Neural cell (in vitro differentiated cells): ENCODE data around the gene LY6G6D. TPM values are rescaled to one million over a fixed set of nuclear protein-coding genes. Genes with fewer than 3 reads are reported as not detected.

Experiments used
- H2AFZ ChIP-seq: fragments of 200-600, 300-800 bp; sonication (generic), shearing (Covaris generic); 2 replicates; pipeline ENCODE4 v1.6.0; 2014; ENCODE audit warnings: low read depth, mild to moderate bottlenecking, antibody characterized with exemption, low read length, moderate library complexity
- H3F3A ChIP-seq: fragments of 200-600 bp; shearing (Covaris generic); 2 replicates; pipeline ENCODE4 v1.6.1; 2016; ENCODE audit warnings: mild to moderate bottlenecking, moderate library complexity, mixed read lengths, antibody characterized with exemption, low read length; ENCODE audit not compliant: insufficient read depth, poor library complexity, severe bottlenecking
- H3K27ac ChIP-seq: fragments of 200-600, 300-800 bp; sonication (generic), shearing (Covaris generic); 2 replicates; pipeline ENCODE4 v1.5.1; 2014; ENCODE audit warnings: mild to moderate bottlenecking, low read length, moderate library complexity
- H3K27me3 ChIP-seq: fragments of 300-800, 200-600 bp; sonication (generic), shearing (Covaris generic); 2 replicates; pipeline ENCODE4 v1.6.0; 2014; ENCODE audit warnings: mild to moderate bottlenecking, low read depth, low read length, moderate library complexity; ENCODE audit not compliant: insufficient read depth
- H3K36me3 ChIP-seq: fragments of 300-800, 200-600 bp; sonication (generic), shearing (Covaris generic); 2 replicates; pipeline ENCODE4 v1.5.1; 2014; ENCODE audit warnings: mild to moderate bottlenecking, antibody characterized with exemption, low read length, moderate library complexity; ENCODE audit not compliant: insufficient read depth
- H3K4me2 ChIP-seq: fragments of 300-800, 200-600 bp; sonication (generic), shearing (Covaris generic); 2 replicates; pipeline ENCODE4 v1.6.0; 2014; ENCODE audit warnings: mild to moderate bottlenecking, low read length
- H3K4me3 ChIP-seq: fragments of 300-800, 200-600 bp; sonication (generic), shearing (Covaris generic); 2 replicates; pipeline ENCODE4 v1.5.1; 2014; ENCODE audit warnings: mild to moderate bottlenecking, low read length, moderate library complexity
- H3K79me2 ChIP-seq: fragments of 200-600 bp; shearing (Covaris generic); replicated peaks from 2 replicates; pipeline ENCODE4 v1.6.0; 2014; ENCODE audit warnings: mild to moderate bottlenecking, low read length, moderate library complexity; ENCODE audit not compliant: insufficient read depth
- H3K9ac ChIP-seq: fragments of 300-800, 200-600 bp; sonication (generic), shearing (Covaris generic); 2 replicates; pipeline ENCODE4 v1.6.1; 2016; ENCODE audit warnings: mild to moderate bottlenecking, low read length, mixed read lengths
- H3K9me2 ChIP-seq: fragments of 200-600 bp; shearing (Covaris generic); 2 replicates; pipeline ENCODE4 v1.6.1; 2016; ENCODE audit warnings: mild to moderate bottlenecking, low read length, mixed read lengths; ENCODE audit not compliant: insufficient read depth
- H3K9me3 ChIP-seq: fragments of 200-600, 300-800 bp; sonication (generic), shearing (Covaris generic); 2 replicates; pipeline ENCODE4 v1.6.1; 2016; ENCODE audit warnings: mild to moderate bottlenecking, mixed run types, low read length, moderate library complexity, mixed read lengths
- H4K20me1 ChIP-seq: fragments of 200-600 bp; shearing (Covaris generic); 2 replicates; pipeline ENCODE4 v1.6.1; 2016; ENCODE audit warnings: mild to moderate bottlenecking, mixed run types; ENCODE audit not compliant: insufficient read depth
- CTCF ChIP-seq: fragments of 450-650 bp; IDR thresholded peaks from 2 replicates; pipeline ENCODE4 v1.5.1; 2014; ENCODE audit warnings: antibody characterized with exemption, mild to moderate bottlenecking, moderate library complexity; ENCODE audit not compliant: poor library complexity, severe bottlenecking
- EP300 ChIP-seq: fragments of 450-650 bp; conservative IDR thresholded peaks from 2 replicates; pipeline ENCODE4 v1.6.1; 2014; ENCODE audit warnings: antibody characterized with exemption, mild to moderate bottlenecking, moderate library complexity; ENCODE audit not compliant: poor library complexity, severe bottlenecking
- EZH2 ChIP-seq: fragments of 200-600, 300-800 bp; shearing (Covaris generic), sonication (generic); IDR thresholded peaks from 2 replicates; pipeline ENCODE4 v1.6.1; 2014; ENCODE audit warnings: antibody characterized with exemption, low read length, borderline replicate concordance, mild to moderate bottlenecking; ENCODE audit not compliant: insufficient read depth, poor library complexity, severe bottlenecking
- MXI1 ChIP-seq: fragments of 450-650 bp; conservative IDR thresholded peaks from 2 replicates; pipeline ENCODE4 v1.6.1; 2014; ENCODE audit warnings: antibody characterized with exemption, mild to moderate bottlenecking; ENCODE audit not compliant: poor library complexity, severe bottlenecking
- POLR2AphosphoS5 ChIP-seq: IDR thresholded peaks from 2 replicates; pipeline ENCODE4 v1.6.1; 2012
- RAD21 ChIP-seq: fragments of 450-650 bp; conservative IDR thresholded peaks from 2 replicates; pipeline ENCODE4 v1.6.1; 2014; ENCODE audit warnings: antibody characterized with exemption, mild to moderate bottlenecking, moderate library complexity
- REST ChIP-seq: IDR thresholded peaks from 2 replicates; pipeline ENCODE4 v1.6.1; 2012; ENCODE audit warnings: borderline replicate concordance
- SMC3 ChIP-seq: fragments of 450-650 bp; conservative IDR thresholded peaks from 2 replicates; pipeline ENCODE4 v1.6.1; 2014; ENCODE audit warnings: antibody characterized with exemption, mild to moderate bottlenecking, moderate library complexity; ENCODE audit not compliant: poor library complexity
- TAF1 ChIP-seq: IDR thresholded peaks from 2 replicates; pipeline ENCODE4 v1.6.1; 2012; ENCODE audit warnings: low read depth
- polyA plus RNA-seq: library from polyadenylated mRNA; depleted of rRNA; stranded (reverse); fragments of >200 nt; gene quantifications from 2 replicates; pipeline ENCODE4 v1.2.3, GENCODE V29; 2014

The LY6G6D gene
- polyA plus RNA-seq, 1 donor from 2014 or later: not detected

GRCh38 chr6:31692353-31692752, 22.8 kb upstream of the LY6G6D start:
- no peaks in the 10 kb centered on the region for H3K9me3 ChIP-seq
- no peak overlapping the region for H3K4me3 ChIP-seq
- no peaks in the 10 kb centered on the region for H3K36me3 ChIP-seq
- H3K9ac ChIP-seq: no peak overlapping the region
- no peaks in the 10 kb centered on the region for H3K79me2 ChIP-seq
- H3K9me2 ChIP-seq: no peaks in the 10 kb centered on the region
- no peak overlapping the region for H3K4me2 ChIP-seq
- H2AFZ ChIP-seq: no peak overlapping the region
- no peaks in the 10 kb centered on the region for H3F3A ChIP-seq
- no peaks in the 10 kb centered on the region for H4K20me1 ChIP-seq
- H3K27ac ChIP-seq: no peak overlapping the region
- no peaks in the 10 kb centered on the region for H3K27me3 ChIP-seq
- TF ChIP-seq SMC3: no peak
- no peak for TF ChIP-seq CTCF
- no peak for TF ChIP-seq MXI1

- no peaks in the 10 kb centered on the region for H3K27me3 ChIP-seq
- H3K79me2 ChIP-seq: no peaks in the 10 kb centered on the region
- H3K4me2 ChIP-seq: no peak overlapping the region
- no peak for TF ChIP-seq CTCF
- no peak for TF ChIP-seq TAF1
- no peak for TF ChIP-seq REST
- no peak for TF ChIP-seq SMC3
- TF ChIP-seq MXI1: no peak
- TF ChIP-seq RAD21: no peak
- TF ChIP-seq POLR2AphosphoS5: no peak
- no peak for TF ChIP-seq EZH2
- no peak for TF ChIP-seq EP300
- H3K4me3 ChIP-seq: no peak overlapping the region
- no peaks in the 10 kb centered on the region for H3K9me3 ChIP-seq
- H3F3A ChIP-seq: no peaks in the 10 kb centered on the region
- no peak overlapping the region for H2AFZ ChIP-seq
- no peak overlapping the region for H3K27ac ChIP-seq
- H3K9me2 ChIP-seq: no peaks in the 10 kb centered on the region
- H3K36me3 ChIP-seq: no peaks in the 10 kb centered on the region
- no peak overlapping the region for H3K9ac ChIP-seq
- H4K20me1 ChIP-seq: no peaks in the 10 kb centered on the region
Measured at GRCh38 chr6:31692886-31693285, 22.3 kb upstream of the LY6G6D start.
